Common myeloid progenitor, CD34-positive (primary cell): ENCODE data around the gene GID8.

ENCODE experiments used
- CTCF ChIA-PET: fragments of 350-600 bp; sonication (Branson Sonifier 250); formaldehyde crosslinking; loops from one replicate; lab custom pipeline; 2021; ENCODE audit warnings: antibody characterized with exemption; lab: Charles Lee
- POLR2A ChIA-PET: fragments of 350-600 bp; sonication (Branson Sonifier 250); formaldehyde crosslinking; loops from one replicate; lab custom pipeline; 2021; ENCODE audit warnings: antibody characterized with exemption; lab: Charles Lee
- DNase-seq, 3 donors: peaks; one replicate each; pipeline versions ENCODE4 v3.0.0 to v3.0.0-alpha.2; 2013
- H3K27ac ChIP-seq, 2 experiments: 1 replicate in 1 of 2; 2 replicates in 1 of 2; pipeline ENCODE4 v1.7.0; 2013; ENCODE audit warnings: inconsistent platforms in 2 of 2, low read length in 2 of 2, mild to moderate bottlenecking in 2 of 2, low read depth in 1 of 2, moderate library complexity in 1 of 2; ENCODE audit not compliant: severe bottlenecking in 2 of 2, insufficient read depth in 1 of 2, poor library complexity in 1 of 2
- H3K27me3 ChIP-seq, 5 experiments: replicated peaks in 2 of 5; 1 replicate in 3 of 5; 2 replicates in 2 of 5; pipeline versions ENCODE4 v1.6.1 to v1.7.0; 2013; ENCODE audit warnings: low read length in 4 of 5, mild to moderate bottlenecking in 2 of 5, moderate library complexity in 2 of 5, inconsistent platforms in 1 of 5; ENCODE audit not compliant: insufficient read depth in 5 of 5, control insufficient read depth in 4 of 5
- H3K36me3 ChIP-seq, 4 experiments: 1 replicate in 2 of 4; 2 replicates in 2 of 4; pipeline versions ENCODE4 v1.6.1 to v1.7.0; 2013; ENCODE audit warnings: low read length in 3 of 4, control low read depth in 1 of 4, mild to moderate bottlenecking in 1 of 4; ENCODE audit not compliant: control insufficient read depth in 4 of 4, insufficient read depth in 4 of 4
- H3K4me1 ChIP-seq, 4 experiments: 1 replicate in 3 of 4; 2 replicates in 1 of 4; pipeline versions ENCODE4 v1.6.1 to v1.7.1; 2013; ENCODE audit warnings: low read length in 3 of 4, mild to moderate bottlenecking in 3 of 4, control low read depth in 1 of 4, inconsistent platforms in 1 of 4, moderate library complexity in 1 of 4; ENCODE audit not compliant: control insufficient read depth in 4 of 4, insufficient read depth in 4 of 4; ENCODE audit errors: control extremely low read depth in 1 of 4
- H3K4me3 ChIP-seq, 7 experiments: 1 replicate in 4 of 7; 2 replicates in 3 of 7; pipeline versions ENCODE4 v1.5.1 to v1.7.0; 2013; ENCODE audit warnings: mild to moderate bottlenecking in 7 of 7, low read length in 6 of 7, moderate library complexity in 6 of 7, inconsistent platforms in 2 of 7, low read depth in 2 of 7, control low read depth in 1 of 7; ENCODE audit not compliant: insufficient read depth in 4 of 7, control insufficient read depth in 1 of 7; ENCODE audit errors: extremely low read depth in 1 of 7
- H3K9me3 ChIP-seq, 5 experiments: 1 replicate in 4 of 5; 2 replicates in 1 of 5; pipeline versions ENCODE4 v1.6.1 to v1.7.1; 2013; ENCODE audit warnings: low read length in 4 of 5, mild to moderate bottlenecking in 2 of 5, inconsistent platforms in 1 of 5, low read depth in 1 of 5, moderate library complexity in 1 of 5; ENCODE audit not compliant: control insufficient read depth in 4 of 5, insufficient read depth in 2 of 5; ENCODE audit errors: control extremely low read depth in 1 of 5
- WGBS: methylation state at CpG from one replicate; pipeline ENCODE4 v1.1.5; 2013; ENCODE audit not compliant: insufficient coverage; 5-methylcytosine and 5-hydroxymethylcytosine counted together

Gene GID8

GRCh38 chr20:62971211-62971949, 33.4 kb downstream of the GID8 start:
- ChIA-PET CTCF (interaction anchor here (0.5 to 2.4 kb wide), 10 partner anchors 7 to 209 kb away, joined by 3 to 9 read pairs (median 4); no protein-coding TSS in a partner anchor), POLR2A (no interaction called here)
- no peak overlapping the region for H3K4me3 ChIP-seq
- no peaks in the 10 kb centered on the region for H3K9me3 ChIP-seq
- no peak for DNase-seq
- H3K36me3 ChIP-seq = peaks cover 0 to 16% (median 7%) of the 10 kb centered on the region in 4 experiments
- H3K4me1 ChIP-seq = peaks cover 0 to 24% (median 12%) of the 10 kb centered on the region in 4 experiments
- peaks cover 0 to 42% (median 20%) of the 10 kb centered on the region in 5 experiments for H3K27me3 ChIP-seq
- 86% methylated on average over 10 of the region's 10 CpGs for WGBS
- H3K27ac ChIP-seq = no peak overlapping the region

GRCh38 chr20:62971950-62972844, 34.2 kb downstream of the GID8 start:
- peak overlapping the region in 2 of 7 experiments; percentile 4 to 40 for H3K4me3 ChIP-seq
- no peak overlapping the region for H3K27ac ChIP-seq
- peaks cover 0 to 42% (median 20%) of the 10 kb centered on the region in 5 experiments for H3K27me3 ChIP-seq
- POLR2A ChIA-PET = interaction anchor here (0.6 to 1.4 kb wide), 3 partner anchors 13 to 33 kb away, joined by 3 to 10 read pairs (median 3); partner anchors contain the start of gene BHLHE23
- no peaks in the 10 kb centered on the region for H3K9me3 ChIP-seq
- peaks cover 0 to 30% (median 13%) of the 10 kb centered on the region in 4 experiments for H3K4me1 ChIP-seq
- WGBS = 3% methylated on average over 31 of the region's 38 CpGs
- H3K36me3 ChIP-seq = peaks cover 0 to 8% (median 2%) of the 10 kb centered on the region in 4 experiments
- DNase-seq = peak; percentile 85 to 91 (median 91)
- CTCF ChIA-PET = interaction anchor here (0.6 to 1.8 kb wide), 15 partner anchors 8 to 208 kb away, joined by 3 to 16 read pairs (median 3); no protein-coding TSS in a partner anchor

DNA sequence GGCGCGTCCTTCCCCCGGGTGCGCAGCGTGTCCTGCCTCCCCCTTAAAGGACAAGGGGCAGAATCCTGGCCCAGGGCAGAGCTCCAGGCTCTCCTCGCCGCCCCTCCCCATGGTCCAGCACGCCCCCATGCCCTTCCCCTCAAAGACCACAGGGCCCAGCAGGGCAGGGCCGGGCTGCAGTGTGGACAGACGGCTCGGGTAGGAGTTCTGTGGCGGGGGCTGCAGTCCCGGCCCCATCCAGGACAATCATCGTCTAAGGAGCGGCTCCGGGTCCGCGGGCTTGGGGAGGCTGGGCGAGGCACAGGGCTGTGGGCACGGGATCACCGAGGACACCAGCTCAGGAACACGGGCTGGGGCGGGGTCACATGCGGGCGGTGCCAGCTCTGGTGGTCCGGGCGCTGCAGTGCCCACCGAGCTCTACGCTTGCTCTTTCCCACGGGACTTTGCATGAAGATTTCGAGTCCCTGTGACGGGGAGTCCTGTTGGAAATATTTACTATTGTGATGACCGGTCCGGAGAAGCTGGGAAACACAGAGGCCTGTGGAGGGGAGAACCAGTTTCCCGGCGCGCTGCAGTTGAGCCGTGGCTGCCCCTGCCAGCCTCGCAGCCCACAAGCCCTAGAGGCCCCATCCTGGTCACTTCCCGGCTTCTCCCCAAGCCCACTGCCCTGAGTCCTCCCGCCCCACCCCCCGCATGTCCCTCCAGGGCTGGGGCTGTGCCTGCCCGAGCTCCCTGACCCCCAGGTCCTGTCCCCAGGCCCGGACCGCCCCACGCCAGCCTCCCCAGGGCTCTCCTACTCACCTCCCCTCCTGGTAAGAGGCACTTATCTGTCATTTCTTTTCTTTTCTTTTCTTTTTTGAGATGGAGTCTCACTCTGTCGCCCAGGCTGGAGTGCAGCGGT, 35.1 kb downstream of the GID8 start:
- no peaks in the 10 kb centered on the region for H3K36me3 ChIP-seq
- WGBS = 10% methylated on average over 36 of the region's 48 CpGs
- CTCF ChIA-PET = interaction anchor here (0.6 to 1.8 kb wide), 16 partner anchors 8 to 207 kb away, joined by 3 to 16 read pairs (median 3); no protein-coding TSS in a partner anchor
- H3K9me3 ChIP-seq = no peaks in the 10 kb centered on the region
- H3K27me3 ChIP-seq = peaks cover 0 to 42% (median 20%) of the 10 kb centered on the region in 5 experiments
- DNase-seq = no peak
- POLR2A ChIA-PET = interaction anchor here (0.6 to 1.4 kb wide), 3 partner anchors 12 to 33 kb away, joined by 3 to 10 read pairs (median 3); partner anchors contain the start of gene BHLHE23
- H3K27ac ChIP-seq = no peak overlapping the region
- peak overlapping the region in 1 of 7 experiments; percentile 40 for H3K4me3 ChIP-seq
- peaks cover 0 to 39% (median 21%) of the 10 kb centered on the region in 4 experiments for H3K4me1 ChIP-seq

DNA sequence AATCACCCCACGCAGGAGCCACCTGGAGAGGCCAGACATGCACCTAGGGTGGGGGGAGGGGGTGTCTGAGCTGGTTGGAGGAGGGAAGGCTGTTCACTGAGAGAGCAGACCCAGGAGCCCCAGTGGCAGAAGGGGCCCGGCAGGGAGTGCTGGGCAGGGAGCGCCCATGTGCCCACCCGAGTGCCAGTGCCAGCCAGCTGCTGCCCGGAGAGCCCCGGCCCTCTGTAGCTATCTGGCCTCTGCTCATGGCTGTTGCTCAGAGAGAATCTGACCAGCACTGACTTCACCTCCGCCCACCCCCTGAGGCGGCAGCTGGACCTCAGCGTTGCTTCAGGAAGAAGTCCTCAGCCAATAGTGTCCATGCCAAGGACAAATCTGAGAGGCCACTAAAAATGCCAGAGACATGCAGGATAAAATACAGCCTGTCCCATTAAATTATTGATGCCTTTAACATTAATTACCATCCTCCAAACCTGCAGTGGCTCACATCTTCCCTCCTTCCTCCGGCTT, 37.4 kb downstream of the GID8 start:
- 82% methylated on average over 8 of the region's 10 CpGs for WGBS
- Histone ChIP-seq H3K36me3 (no peaks in the 10 kb centered on the region), H3K4me1 (peaks cover 3 to 57% (median 43%) of the 10 kb centered on the region in 4 experiments), H3K27ac (no peak overlapping the region), H3K27me3 (peaks cover 0 to 46% (median 28%) of the 10 kb centered on the region in 5 experiments), H3K9me3 (no peaks in the 10 kb centered on the region), H3K4me3 (no peak overlapping the region)
- POLR2A ChIA-PET = interaction anchor here (1.0 kb wide), 1 partner anchor 31 kb away, joined by 3 read pairs; no protein-coding TSS in a partner anchor
- CTCF ChIA-PET = interaction anchor here (1.0 to 1.6 kb wide), 3 partner anchors 9 to 72 kb away, joined by 3 to 5 read pairs (median 5); no protein-coding TSS in a partner anchor
- no peak for DNase-seq

DNA sequence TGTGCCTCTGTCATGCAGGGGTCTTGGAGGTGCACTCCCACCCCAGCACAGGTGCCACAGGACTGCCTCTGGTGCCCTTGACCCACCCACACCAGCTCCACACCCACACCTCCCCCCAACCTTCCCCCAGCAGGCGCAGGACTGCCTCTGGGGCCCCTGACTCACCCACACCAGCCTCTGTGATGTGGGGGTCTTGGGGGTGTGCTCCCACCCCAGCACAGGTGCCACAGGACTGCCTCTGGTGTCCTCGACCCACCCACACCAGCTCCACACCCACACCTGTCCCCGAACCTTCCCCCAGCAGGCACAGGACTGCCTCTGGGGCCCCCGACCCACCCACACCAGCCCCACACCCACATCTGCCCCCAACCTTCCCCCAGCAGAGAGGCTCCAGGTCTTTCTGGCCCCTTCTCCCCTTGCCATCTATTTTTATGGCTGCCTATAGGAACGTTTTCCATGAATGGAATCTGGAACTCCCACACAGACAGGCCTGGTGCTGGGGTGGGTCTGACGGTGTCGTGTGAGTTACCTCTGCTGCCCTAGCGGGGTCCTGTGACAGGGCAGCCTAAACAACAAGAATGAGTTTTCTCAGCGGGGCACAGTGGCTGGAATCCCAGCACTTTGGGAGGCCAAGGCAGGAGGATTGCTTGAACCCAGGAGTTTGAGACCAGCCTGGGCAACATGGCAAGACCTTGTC, 38.0 kb downstream of the GID8 start:
- CTCF ChIA-PET = interaction anchor here (1.1 to 2.4 kb wide), 4 partner anchors 9 to 62 kb away, joined by 3 to 9 read pairs (median 4); no protein-coding TSS in a partner anchor
- POLR2A ChIA-PET = no interaction called here

More for the DNA sequence above, 38.0 kb downstream of the GID8 start:
- Histone ChIP-seq H3K27ac (no peak overlapping the region), H3K4me3 (no peak overlapping the region), H3K27me3 (peaks cover 0 to 40% (median 28%) of the 10 kb centered on the region in 5 experiments), H3K4me1 (peaks cover 3 to 57% (median 48%) of the 10 kb centered on the region in 4 experiments), H3K36me3 (no peaks in the 10 kb centered on the region), H3K9me3 (no peaks in the 10 kb centered on the region)
- no peak for DNase-seq
- 100% methylated on average over 6 of the region's 9 CpGs for WGBS
